ENCODE results near the gene HMGCL.

HMGCL gene

GRCh38 chr1:23763041-23763577 is 62.1 kb downstream of the HMGCL start:
- TF ChIP-seq, protein P1, sequence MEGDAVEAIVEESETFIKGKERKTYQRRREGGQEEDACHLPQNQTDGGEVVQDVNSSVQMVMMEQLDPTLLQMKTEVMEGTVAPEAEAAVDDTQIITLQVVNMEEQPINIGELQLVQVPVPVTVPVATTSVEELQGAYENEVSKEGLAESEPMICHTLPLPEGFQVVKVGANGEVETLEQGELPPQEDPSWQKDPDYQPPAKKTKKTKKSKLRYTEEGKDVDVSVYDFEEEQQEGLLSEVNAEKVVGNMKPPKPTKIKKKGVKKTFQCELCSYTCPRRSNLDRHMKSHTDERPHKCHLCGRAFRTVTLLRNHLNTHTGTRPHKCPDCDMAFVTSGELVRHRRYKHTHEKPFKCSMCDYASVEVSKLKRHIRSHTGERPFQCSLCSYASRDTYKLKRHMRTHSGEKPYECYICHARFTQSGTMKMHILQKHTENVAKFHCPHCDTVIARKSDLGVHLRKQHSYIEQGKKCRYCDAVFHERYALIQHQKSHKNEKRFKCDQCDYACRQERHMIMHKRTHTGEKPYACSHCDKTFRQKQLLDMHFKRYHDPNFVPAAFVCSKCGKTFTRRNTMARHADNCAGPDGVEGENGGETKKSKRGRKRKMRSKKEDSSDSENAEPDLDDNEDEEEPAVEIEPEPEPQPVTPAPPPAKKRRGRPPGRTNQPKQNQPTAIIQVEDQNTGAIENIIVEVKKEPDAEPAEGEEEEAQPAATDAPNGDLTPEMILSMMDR (IDR thresholded peaks at IDR 0.05; ENCODE audit: unreplicated experiment in 3 of 3), result no peak
- H3K27ac Mint-ChIP-seq, result no peak overlapping the region
- no peaks in the 10 kb centered on the region for H3K27me3 Mint-ChIP-seq (ENCODE audit: low read depth)
- H3K4me1 Mint-ChIP-seq, result no peaks in the 10 kb centered on the region
- no peaks in the 10 kb centered on the region for H3K9me3 Mint-ChIP-seq
- peaks cover 57% of the 10 kb centered on the region for H3K36me3 Mint-ChIP-seq (ENCODE audit: low read depth)
- H3K4me3 Mint-ChIP-seq, result no peak overlapping the region

GRCh38 chr1:23759277-23759676 is 66.0 kb downstream of the HMGCL start:
- Mint-ChIP-seq H3K4me1 (no peaks in the 10 kb centered on the region), H3K9me3 (no peaks in the 10 kb centered on the region), H3K27me3 (ENCODE audit: low read depth) (no peaks in the 10 kb centered on the region), H3K4me3 (no peak overlapping the region), H3K27ac (no peak overlapping the region), H3K36me3 (ENCODE audit: low read depth) (peaks cover 80% of the 10 kb centered on the region)
- TF ChIP-seq, protein P1 (IDR thresholded peaks at IDR 0.05; ENCODE audit: unreplicated experiment in 3 of 3), result no peak

DNA sequence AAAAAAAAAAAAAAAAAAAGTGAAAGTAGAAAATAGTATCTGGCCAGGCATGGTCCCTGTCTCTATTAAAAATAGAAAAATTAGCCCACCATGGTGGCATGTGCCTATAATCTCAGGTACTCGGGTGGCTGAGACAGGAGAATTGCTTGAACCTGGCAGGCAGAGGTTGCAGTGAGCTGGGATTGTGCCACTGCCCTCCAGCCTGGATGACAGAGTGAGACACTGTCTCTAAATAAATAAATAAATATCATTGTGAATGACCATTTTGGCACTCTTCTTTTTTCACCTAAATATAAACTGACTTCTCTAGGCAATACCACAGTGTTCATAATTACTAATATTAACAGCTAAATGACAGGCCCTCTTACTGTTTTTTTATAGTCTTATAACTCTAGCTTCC is 67.4 kb downstream of the HMGCL start:
- Mint-ChIP-seq H3K4me1 (no peaks in the 10 kb centered on the region), H3K27me3 (ENCODE audit: low read depth) (no peaks in the 10 kb centered on the region), H3K36me3 (ENCODE audit: low read depth) (peaks cover 82% of the 10 kb centered on the region), H3K9me3 (no peaks in the 10 kb centered on the region), H3K27ac (no peak overlapping the region), H3K4me3 (no peak overlapping the region)
- TF ChIP-seq, protein P1 (IDR thresholded peaks at IDR 0.05; ENCODE audit: unreplicated experiment in 3 of 3), result no peak

GRCh38 chr1:23756676-23757075 is 68.6 kb downstream of the HMGCL start:
- Mint-ChIP-seq H3K4me1 (no peaks in the 10 kb centered on the region), H3K9me3 (no peaks in the 10 kb centered on the region), H3K27ac (no peak overlapping the region), H3K36me3 (ENCODE audit: low read depth) (peaks cover 79% of the 10 kb centered on the region), H3K4me3 (no peak overlapping the region), H3K27me3 (ENCODE audit: low read depth) (no peaks in the 10 kb centered on the region)
- TF ChIP-seq, protein P1 (IDR thresholded peaks at IDR 0.05; ENCODE audit: unreplicated experiment in 3 of 3), result no peak

- TF ChIP-seq, protein P1 (IDR thresholded peaks at IDR 0.05; ENCODE audit: unreplicated experiment in 3 of 3), result no peak
- Mint-ChIP-seq H3K27ac (no peak overlapping the region), H3K36me3 (ENCODE audit: low read depth) (peaks cover 71% of the 10 kb centered on the region), H3K4me3 (no peak overlapping the region), H3K9me3 (no peaks in the 10 kb centered on the region), H3K27me3 (ENCODE audit: low read depth) (no peaks in the 10 kb centered on the region), H3K4me1 (no peaks in the 10 kb centered on the region)
Observed at GRCh38 chr1:23752909-23753308, 72.3 kb downstream of the HMGCL start.
